ENCODE measurements around the gene TMEM79.

Gene TMEM79

DNA sequence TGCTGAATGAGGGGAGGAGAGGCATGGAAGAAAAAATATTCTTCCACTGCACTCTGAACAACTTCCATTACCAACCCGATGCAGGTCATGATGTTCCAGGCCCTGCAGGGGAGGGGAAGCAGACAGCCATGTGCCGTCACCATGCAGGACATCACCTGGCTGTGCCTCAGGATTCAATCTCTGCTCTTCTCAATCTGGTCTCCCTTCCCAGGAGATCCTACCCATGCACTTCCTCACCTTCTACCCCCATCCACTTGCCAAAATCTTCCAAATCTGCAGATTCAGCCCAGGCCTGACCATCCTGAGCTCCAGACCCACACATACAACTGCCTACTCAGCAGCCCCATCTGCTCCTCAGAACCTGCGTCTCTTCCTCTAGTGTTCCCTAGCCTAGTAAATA lies 30.5 kb upstream of the TMEM79 start:
- no peak for DNase-seq (ENCODE audit: extremely low read depth, insufficient read length)
- TF ChIP-seq CTCF (IDR thresholded peaks at IDR 0.05; ENCODE audit: insufficient read depth, low read length, poor library complexity, severe bottlenecking): no peak
- Histone ChIP-seq H3K27me3 (replicated peaks; ENCODE audit: control insufficient read depth, insufficient read depth, low read length) (no peaks in the 10 kb centered on the region), H3K36me3 (ENCODE audit: control insufficient read depth, insufficient read depth, low read length) (peaks cover 55% of the 10 kb centered on the region), H3K4me3 (replicated peaks; ENCODE audit: low read depth, low read length) (no peak overlapping the region)

DNA sequence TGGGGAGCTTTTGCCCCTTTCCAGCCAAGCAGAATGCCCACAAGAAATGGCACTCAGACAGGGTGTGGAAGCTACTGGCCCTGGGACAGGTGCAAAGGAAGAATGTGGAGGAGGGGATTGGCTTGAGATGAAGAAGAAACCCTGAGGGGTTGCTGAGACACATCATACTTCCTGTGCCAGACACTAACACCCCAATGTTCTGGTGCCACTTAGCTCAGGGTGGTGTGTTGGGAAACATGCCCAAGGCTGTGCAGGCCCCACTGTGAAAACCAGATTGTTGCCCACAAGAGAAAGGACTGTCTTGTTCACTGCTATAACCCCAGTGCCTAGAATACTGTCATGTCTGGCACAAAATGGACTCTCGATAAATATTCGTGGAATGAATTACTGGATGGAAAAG lies 26.4 kb upstream of the TMEM79 start:
- no peaks in the 10 kb centered on the region for H3K27me3 ChIP-seq (replicated peaks; ENCODE audit: control insufficient read depth, insufficient read depth, low read length)
- no peak for TF ChIP-seq CTCF (IDR thresholded peaks at IDR 0.05; ENCODE audit: insufficient read depth, low read length, poor library complexity, severe bottlenecking)
- H3K36me3 ChIP-seq (ENCODE audit: control insufficient read depth, insufficient read depth, low read length): peaks cover 50% of the 10 kb centered on the region
- H3K4me3 ChIP-seq (replicated peaks; ENCODE audit: low read depth, low read length): no peak overlapping the region
- DNase-seq (ENCODE audit: extremely low read depth, insufficient read length): no peak

- H3K36me3 ChIP-seq (ENCODE audit: control insufficient read depth, insufficient read depth, low read length): peaks cover 49% of the 10 kb centered on the region
- H3K4me3 ChIP-seq (replicated peaks; ENCODE audit: low read depth, low read length): no peak overlapping the region
- TF ChIP-seq CTCF (IDR thresholded peaks at IDR 0.05; ENCODE audit: insufficient read depth, low read length, poor library complexity, severe bottlenecking): no peak
- no peak for DNase-seq (ENCODE audit: extremely low read depth, insufficient read length)
- H3K27me3 ChIP-seq (replicated peaks; ENCODE audit: control insufficient read depth, insufficient read depth, low read length): no peaks in the 10 kb centered on the region
These were observed 25.3 kb upstream of the TMEM79 start for GRCh38 chr1:156258859-156259258.

GRCh38 chr1:156259805-156260204 lies 24.3 kb upstream of the TMEM79 start:
- no peaks in the 10 kb centered on the region for H3K27me3 ChIP-seq (replicated peaks; ENCODE audit: control insufficient read depth, insufficient read depth, low read length)
- H3K4me3 ChIP-seq (replicated peaks; ENCODE audit: low read depth, low read length): no peak overlapping the region
- TF ChIP-seq CTCF (IDR thresholded peaks at IDR 0.05; ENCODE audit: insufficient read depth, low read length, poor library complexity, severe bottlenecking): peak; percentile 11
- DNase-seq (ENCODE audit: extremely low read depth, insufficient read length): no peak
- H3K36me3 ChIP-seq (ENCODE audit: control insufficient read depth, insufficient read depth, low read length): peaks cover 47% of the 10 kb centered on the region

- no peak overlapping the region for H3K4me3 ChIP-seq (replicated peaks; ENCODE audit: low read depth, low read length)
- peaks cover 53% of the 10 kb centered on the region for H3K36me3 ChIP-seq (ENCODE audit: control insufficient read depth, insufficient read depth, low read length)
- no peaks in the 10 kb centered on the region for H3K27me3 ChIP-seq (replicated peaks; ENCODE audit: control insufficient read depth, insufficient read depth, low read length)
- TF ChIP-seq CTCF (IDR thresholded peaks at IDR 0.05; ENCODE audit: insufficient read depth, low read length, poor library complexity, severe bottlenecking): no peak
- DNase-seq (ENCODE audit: extremely low read depth, insufficient read length): no peak
These were observed 23.2 kb upstream of the TMEM79 start for GRCh38 chr1:156260896-156261295.

Data from GM06990 (cell line).